Measurements from ENCODE around the gene ERCC4.

Gene ERCC4

DNA sequence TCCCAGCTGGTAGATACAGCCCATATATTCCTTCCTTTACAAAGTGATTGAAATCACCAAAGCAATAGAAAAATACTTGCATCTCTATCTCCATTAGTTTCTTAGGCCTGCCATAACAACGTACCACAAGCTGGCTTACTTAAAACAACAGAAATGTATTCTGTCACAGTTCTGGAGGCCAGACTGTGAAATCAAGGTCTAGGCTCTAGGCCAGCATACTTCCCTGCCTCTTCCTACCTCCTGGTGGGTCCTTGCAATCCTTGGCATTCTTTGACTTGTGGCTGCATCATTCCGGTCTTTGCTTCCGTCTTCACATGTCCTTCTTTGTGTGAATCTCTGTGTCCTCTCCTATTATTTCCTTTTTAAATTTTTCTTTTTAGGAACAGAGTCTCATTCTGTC lies 62.5 kb downstream of the ERCC4 start:
- H3K9me3 Mint-ChIP-seq (ENCODE audit: low read depth): no peaks in the 10 kb centered on the region
- no peak overlapping the region for H3K4me3 Mint-ChIP-seq
- H3K27ac Mint-ChIP-seq: no peak overlapping the region

DNA sequence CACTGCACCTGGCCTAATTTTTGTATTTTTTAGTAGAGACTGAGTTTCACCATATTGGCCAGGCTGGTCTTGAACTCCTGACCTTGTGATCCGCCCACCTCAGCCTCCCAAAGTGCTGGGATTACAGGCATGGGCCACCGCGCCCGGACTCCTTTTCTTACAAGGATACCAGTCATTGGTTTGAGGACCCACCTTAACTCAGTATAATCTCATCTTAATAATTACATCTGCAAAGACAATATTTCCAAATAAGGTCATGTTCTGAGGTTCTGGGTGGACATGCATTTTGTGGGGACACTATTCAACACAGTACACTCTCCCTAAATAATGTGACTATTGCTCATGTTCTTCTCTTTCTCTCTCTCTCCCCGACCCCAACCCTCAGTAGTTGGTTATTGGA lies 63.7 kb downstream of the ERCC4 start:
- Mint-ChIP-seq H3K27ac (no peak overlapping the region), H3K4me3 (no peak overlapping the region), H3K27me3 (peaks cover 6% of the 10 kb centered on the region), H3K9me3 (ENCODE audit: low read depth) (no peaks in the 10 kb centered on the region), H3K4me1 (ENCODE audit: low read depth) (no peaks in the 10 kb centered on the region), H3K36me3 (peaks cover 2% of the 10 kb centered on the region)

More for the DNA sequence above, 62.5 kb downstream of the ERCC4 start:
- H3K27me3 Mint-ChIP-seq: peaks cover 6% of the 10 kb centered on the region
- H3K36me3 Mint-ChIP-seq: peaks cover 2% of the 10 kb centered on the region
- H3K4me1 Mint-ChIP-seq (ENCODE audit: low read depth): no peaks in the 10 kb centered on the region

DNA sequence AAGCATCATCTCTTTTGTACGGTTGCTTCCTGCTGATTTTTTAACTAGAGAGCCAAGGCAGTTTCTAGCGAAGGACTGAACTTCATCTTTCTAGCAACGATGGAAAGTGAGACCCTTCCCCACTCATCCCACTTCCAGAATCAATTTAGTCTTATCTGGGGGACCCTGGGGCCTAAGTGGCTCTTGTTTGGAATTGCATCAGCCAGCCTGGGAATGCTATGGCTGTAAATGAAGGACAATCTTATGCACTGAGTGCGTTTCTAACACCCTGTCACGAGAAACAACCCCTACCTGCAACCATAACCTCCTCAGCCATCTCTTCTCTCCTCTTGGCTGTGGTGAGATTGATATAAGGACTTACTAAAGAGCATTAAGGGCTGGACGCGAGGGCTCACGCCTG lies 64.8 kb downstream of the ERCC4 start:
- Mint-ChIP-seq H3K9me3 (ENCODE audit: low read depth) (no peaks in the 10 kb centered on the region), H3K4me1 (ENCODE audit: low read depth) (no peaks in the 10 kb centered on the region), H3K4me3 (no peak overlapping the region), H3K36me3 (peaks cover under 1% of the 10 kb centered on the region), H3K27ac (no peak overlapping the region), H3K27me3 (peaks cover 6% of the 10 kb centered on the region)

DNA sequence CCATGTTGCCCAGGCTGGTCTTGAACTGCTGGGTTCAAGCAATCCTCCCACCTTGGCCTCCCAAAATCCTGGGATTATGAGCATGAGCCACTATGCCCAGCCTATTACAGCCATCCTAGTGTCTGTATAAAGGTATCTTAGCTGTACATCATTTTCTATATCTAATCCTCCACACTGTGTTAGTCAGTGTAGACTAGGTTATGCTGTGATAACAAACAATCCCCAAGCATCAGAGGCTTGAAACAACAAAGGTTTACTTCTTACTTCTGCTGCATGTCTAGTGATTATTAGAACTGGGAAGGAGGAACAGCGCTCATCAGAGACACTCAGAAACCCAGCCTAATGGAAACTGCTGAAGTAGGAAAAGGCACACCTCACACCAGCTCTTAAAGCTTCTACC lies 68.1 kb downstream of the ERCC4 start:
- Mint-ChIP-seq H3K4me1 (ENCODE audit: low read depth) (no peaks in the 10 kb centered on the region), H3K9me3 (ENCODE audit: low read depth) (no peaks in the 10 kb centered on the region), H3K27ac (no peak overlapping the region), H3K36me3 (no peaks in the 10 kb centered on the region), H3K4me3 (no peak overlapping the region), H3K27me3 (peaks cover 6% of the 10 kb centered on the region)

DNA sequence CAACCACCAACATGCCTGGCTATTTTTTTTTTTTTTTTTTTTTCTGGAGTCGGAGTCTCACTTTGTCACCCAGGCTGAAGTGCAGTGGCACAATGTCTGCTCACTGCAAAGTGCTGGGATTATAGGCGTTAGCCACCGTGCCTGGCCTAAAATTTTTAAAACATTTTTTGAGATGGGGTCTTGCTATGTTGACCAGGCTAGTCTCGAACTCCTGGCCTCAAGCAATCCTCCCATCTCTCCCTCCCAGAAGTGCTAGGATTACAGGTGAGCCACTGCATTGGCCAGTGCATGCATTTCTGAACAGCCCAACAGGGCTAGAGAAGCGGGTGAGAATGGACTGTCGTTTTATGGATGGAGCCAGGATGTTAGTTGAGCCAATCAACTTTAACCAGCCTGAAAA lies 72.4 kb downstream of the ERCC4 start:
- no peaks in the 10 kb centered on the region for H3K4me1 Mint-ChIP-seq (ENCODE audit: low read depth)
- no peaks in the 10 kb centered on the region for H3K9me3 Mint-ChIP-seq (ENCODE audit: low read depth)
- H3K4me3 Mint-ChIP-seq: no peak overlapping the region
- H3K27ac Mint-ChIP-seq: no peak overlapping the region
- no peaks in the 10 kb centered on the region for H3K27me3 Mint-ChIP-seq
- no peaks in the 10 kb centered on the region for H3K36me3 Mint-ChIP-seq

DNA sequence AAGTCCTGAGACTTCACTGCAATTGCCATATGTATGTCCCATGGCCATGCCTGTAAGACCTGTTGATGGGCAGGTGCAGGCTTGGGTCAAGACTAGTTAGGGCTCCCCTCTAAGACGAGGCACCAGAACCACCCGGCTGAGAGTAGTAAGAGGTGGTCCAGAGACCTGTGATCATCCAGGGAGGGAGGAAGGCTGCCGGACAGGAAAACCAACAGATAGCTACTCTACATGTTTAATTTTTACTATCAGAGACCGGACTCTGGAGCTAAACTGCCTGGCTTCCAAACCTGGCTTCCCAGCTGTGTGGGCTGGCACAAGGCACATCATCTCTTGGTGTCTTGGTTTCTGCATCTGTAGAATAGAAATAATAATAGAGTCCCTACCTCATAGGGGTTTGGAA lies 73.0 kb downstream of the ERCC4 start:
- no peaks in the 10 kb centered on the region for H3K9me3 Mint-ChIP-seq (ENCODE audit: low read depth)
- no peak overlapping the region for H3K27ac Mint-ChIP-seq
- H3K27me3 Mint-ChIP-seq: no peaks in the 10 kb centered on the region
- no peaks in the 10 kb centered on the region for H3K36me3 Mint-ChIP-seq
- H3K4me3 Mint-ChIP-seq: no peak overlapping the region
- H3K4me1 Mint-ChIP-seq (ENCODE audit: low read depth): peaks cover 3% of the 10 kb centered on the region

DNA sequence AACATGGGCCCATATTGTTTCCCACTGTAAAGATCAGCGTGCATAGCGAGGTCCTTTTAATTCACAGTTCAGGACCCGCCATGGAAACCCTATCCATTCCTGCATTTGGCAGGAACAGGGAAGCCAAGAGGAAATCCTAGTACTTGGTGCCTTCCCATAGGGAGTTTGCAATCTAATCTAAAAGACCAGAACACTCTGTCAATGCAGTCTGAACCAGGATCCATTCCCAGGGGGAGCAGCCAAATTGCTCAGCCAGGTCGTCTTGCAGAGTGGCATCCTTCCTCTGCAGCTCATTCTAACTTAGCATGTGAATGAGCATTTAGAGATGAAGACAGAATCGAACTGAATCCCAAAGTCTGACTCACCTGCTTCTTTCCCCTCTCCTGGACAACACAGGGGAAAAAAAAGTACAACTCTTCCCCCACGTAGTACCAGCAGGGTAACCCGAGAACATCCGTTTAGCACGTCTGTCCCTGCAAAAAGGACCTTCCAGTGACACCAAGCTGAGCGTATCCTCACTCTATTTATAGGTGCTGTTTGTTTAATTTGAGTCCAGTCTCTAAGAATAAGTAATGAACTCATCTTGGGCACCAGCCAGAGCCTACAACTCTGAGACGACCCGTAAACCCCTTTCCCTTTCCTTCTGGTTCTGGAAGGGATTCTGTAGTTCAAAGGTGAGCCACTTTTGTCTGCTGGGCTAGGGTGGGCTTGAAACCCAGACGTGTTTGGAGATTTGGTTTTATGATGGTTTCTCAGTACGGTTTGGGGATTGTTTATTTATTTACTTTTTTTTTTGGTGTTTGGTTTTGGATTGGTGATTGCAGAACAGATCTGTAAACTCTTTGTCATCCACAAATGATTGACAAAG lies 74.5 kb downstream of the ERCC4 start:
- Mint-ChIP-seq H3K4me1 (ENCODE audit: low read depth) (peaks cover 3% of the 10 kb centered on the region), H3K4me3 (no peak overlapping the region), H3K36me3 (no peaks in the 10 kb centered on the region), H3K27me3 (no peaks in the 10 kb centered on the region), H3K9me3 (ENCODE audit: low read depth) (no peaks in the 10 kb centered on the region), H3K27ac (no peak overlapping the region)

DNA sequence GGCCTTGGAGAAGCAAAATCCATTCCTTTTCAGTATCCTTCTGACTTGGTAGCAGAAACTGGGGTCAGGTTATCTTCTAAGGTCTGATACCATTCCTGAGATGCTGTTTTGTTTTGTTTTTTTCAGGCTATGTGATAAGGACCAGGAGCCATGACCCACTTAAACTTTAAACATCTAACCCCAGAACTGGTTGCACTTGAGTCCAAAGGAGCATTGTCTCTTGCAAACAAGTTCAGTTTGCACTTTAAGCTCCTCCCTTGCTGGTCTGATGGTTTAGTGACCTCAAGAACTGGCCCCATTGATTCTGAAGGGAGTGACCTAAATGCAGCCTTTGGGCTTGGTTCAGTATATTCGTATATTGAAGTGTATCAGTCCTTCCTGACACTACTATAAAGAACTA lies 75.2 kb downstream of the ERCC4 start:
- Mint-ChIP-seq H3K4me3 (no peak overlapping the region), H3K27ac (no peak overlapping the region), H3K9me3 (ENCODE audit: low read depth) (no peaks in the 10 kb centered on the region), H3K36me3 (no peaks in the 10 kb centered on the region), H3K4me1 (ENCODE audit: low read depth) (peaks cover 3% of the 10 kb centered on the region), H3K27me3 (no peaks in the 10 kb centered on the region)

DNA sequence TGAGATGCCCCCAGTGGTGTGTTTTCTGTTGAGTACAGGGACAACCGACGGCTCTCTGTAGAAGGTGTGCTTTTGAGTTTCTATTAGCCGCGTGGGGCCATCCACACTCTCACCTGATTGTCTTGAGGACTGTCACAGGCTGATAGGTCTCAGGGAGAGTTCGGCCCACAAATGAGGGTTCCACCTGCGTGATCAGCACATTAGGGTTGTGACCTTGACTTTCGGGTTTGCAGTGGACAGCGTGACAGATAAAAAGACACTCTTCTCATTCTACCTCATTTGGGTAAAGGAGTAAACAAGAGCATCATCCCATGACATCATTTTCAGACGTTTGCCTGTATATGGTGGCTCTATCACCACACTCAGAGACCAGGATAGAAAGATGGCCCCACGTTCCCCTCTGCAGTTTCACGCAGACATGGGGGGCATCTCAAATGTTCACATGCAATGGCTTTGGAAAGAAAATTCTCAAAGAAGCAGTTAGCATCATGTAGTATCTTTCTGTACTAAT lies 76.9 kb downstream of the ERCC4 start:
- Mint-ChIP-seq H3K4me3 (no peak overlapping the region), H3K36me3 (no peaks in the 10 kb centered on the region), H3K4me1 (ENCODE audit: low read depth) (peaks cover 3% of the 10 kb centered on the region), H3K9me3 (ENCODE audit: low read depth) (no peaks in the 10 kb centered on the region), H3K27me3 (peaks cover 3% of the 10 kb centered on the region), H3K27ac (no peak overlapping the region)

DNA sequence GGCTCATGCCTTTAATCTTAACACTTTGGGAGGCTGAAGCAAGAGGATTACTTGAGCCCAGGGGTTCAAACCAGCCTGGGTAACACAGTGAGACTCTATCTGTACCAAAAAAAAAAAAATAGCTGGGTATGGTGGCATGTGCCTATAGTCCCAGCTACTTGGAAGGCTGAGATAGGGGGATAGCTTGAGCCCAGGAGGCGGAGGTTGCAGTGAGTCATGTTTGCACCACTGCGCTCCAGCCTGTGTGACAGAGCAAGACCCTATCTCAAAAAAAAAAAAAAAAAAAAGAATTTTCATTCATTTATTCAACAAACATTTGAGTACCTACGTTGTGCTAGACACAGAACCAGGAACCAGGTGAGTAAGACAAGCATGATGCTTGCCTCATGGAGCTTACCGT lies 77.6 kb downstream of the ERCC4 start:
- H3K27ac Mint-ChIP-seq: peak overlapping the region; percentile 52
- no peak overlapping the region for H3K4me3 Mint-ChIP-seq

DNA sequence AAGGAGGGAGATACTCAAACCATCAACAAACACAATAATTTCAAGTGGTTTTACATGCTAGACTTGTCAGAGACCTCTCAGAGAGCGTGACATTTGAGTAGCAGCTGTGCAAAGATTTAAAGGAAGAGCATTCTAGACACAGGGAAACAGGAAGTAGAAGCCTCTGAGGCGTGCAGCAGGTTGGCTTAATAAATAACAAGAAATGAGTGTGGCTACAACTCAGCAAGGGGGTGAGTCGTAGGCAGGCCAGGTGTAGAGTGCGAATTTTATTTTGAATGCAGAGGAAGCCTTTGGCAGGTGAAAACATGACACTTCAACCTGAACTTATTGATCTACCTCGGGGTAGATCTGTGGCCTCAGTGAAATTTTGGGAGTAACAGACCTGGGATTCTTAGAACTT lies 78.0 kb downstream of the ERCC4 start:
- H3K4me1 Mint-ChIP-seq (ENCODE audit: low read depth): peaks cover 6% of the 10 kb centered on the region
- H3K27ac Mint-ChIP-seq: peak overlapping the region; percentile 52

More for the DNA sequence above, 77.6 kb downstream of the ERCC4 start:
- H3K27me3 Mint-ChIP-seq: peaks cover 9% of the 10 kb centered on the region
- H3K36me3 Mint-ChIP-seq: no peaks in the 10 kb centered on the region
- H3K9me3 Mint-ChIP-seq (ENCODE audit: low read depth): no peaks in the 10 kb centered on the region
- peaks cover 3% of the 10 kb centered on the region for H3K4me1 Mint-ChIP-seq (ENCODE audit: low read depth)

DNA sequence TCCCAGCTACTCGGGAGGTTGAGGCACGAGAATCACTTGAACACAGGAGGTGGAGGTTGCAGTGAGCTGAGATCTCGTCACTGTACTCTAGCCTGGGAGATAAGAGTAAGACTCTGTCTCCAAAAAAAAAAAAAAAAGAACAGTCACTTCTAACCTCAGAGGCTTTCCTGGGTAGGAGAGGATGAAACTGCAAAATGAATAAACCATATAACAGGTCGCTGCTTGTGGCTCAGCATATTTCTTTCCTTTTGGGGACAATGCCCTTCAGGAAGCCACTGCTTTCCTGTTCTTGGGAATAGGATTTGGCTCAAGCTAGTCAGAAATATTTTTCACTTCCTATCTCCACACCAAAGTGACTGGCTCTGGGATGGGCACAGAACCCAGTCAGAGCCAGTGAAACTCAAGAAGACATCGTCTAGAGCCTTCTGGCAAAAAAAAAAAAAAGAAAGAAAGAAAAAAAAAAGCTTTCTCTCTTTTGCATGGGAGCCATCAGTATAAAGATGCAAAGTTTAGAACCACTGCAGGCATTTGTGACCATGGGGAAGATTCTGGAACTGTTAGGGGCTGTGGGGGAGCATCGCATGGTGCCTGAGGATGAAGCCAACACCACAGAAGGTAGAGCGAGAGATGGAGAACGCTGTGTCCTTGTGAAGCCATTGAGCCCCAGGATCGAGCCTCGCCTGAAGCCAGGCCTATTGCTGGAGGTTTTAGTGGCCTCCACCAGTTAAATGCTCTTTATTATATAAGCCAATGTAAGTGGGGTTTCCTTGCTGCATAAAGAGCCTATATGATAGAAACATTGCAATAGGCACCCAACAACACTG lies 79.3 kb downstream of the ERCC4 start:
- Mint-ChIP-seq H3K4me1 (ENCODE audit: low read depth) (peaks cover 6% of the 10 kb centered on the region), H3K36me3 (no peaks in the 10 kb centered on the region), H3K27me3 (peaks cover 10% of the 10 kb centered on the region), H3K4me3 (no peak overlapping the region), H3K9me3 (ENCODE audit: low read depth) (no peaks in the 10 kb centered on the region), H3K27ac (no peak overlapping the region)

More for the DNA sequence above, 78.0 kb downstream of the ERCC4 start:
- Mint-ChIP-seq H3K4me3 (no peak overlapping the region), H3K36me3 (no peaks in the 10 kb centered on the region), H3K9me3 (ENCODE audit: low read depth) (no peaks in the 10 kb centered on the region), H3K27me3 (peaks cover 9% of the 10 kb centered on the region)

DNA sequence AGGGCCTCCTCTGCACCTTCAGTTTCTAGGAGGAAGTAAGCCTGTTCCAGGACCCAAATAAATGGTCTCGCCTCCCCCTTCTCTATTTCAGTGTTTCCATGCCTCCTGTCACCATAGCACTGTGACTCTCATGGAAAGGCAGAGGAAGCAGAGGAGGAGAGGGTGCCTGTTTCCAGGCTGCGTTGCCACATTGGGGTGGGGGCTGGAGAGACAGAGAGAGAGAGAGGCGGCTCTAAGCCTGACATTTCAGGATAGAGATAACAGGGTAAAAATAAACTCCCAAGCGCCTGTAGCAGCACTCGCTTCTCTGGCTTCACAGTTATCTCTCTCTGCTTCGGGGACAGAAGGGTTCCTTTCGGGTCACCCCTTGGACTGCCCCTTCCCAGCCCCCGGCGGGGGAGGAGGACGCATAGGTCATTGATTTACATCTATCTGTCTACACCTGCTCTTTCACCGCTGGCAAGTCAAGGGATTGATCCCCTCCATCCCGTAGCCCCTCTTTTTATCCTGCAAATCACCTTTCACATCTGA lies 80.0 kb downstream of the ERCC4 start:
- Mint-ChIP-seq H3K36me3 (no peaks in the 10 kb centered on the region), H3K27me3 (peaks cover 10% of the 10 kb centered on the region), H3K4me1 (ENCODE audit: low read depth) (peaks cover 6% of the 10 kb centered on the region), H3K4me3 (no peak overlapping the region), H3K9me3 (ENCODE audit: low read depth) (no peaks in the 10 kb centered on the region), H3K27ac (no peak overlapping the region)

DNA sequence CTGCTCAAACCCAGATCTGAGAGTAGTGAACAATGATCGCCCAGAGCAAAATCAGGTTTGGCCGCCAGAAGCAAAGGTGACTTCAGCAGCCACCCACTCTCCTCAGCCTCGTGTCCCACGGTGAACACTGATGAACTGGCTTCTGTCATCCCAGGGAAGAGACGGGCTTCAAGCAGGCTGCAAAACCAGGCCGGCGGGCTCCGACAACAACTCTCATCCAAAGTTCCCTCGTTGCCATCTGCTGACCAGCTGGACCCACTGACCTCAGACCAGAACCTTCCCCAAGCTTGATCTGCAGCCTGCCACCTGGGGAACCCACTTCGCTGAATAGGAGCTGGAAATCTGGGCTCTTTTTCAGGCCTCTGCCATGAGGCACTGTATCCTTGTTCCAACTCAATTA lies 81.6 kb downstream of the ERCC4 start:
- peaks cover 6% of the 10 kb centered on the region for H3K4me1 Mint-ChIP-seq (ENCODE audit: low read depth)
- no peak overlapping the region for H3K4me3 Mint-ChIP-seq

More for the DNA sequence above, 81.6 kb downstream of the ERCC4 start:
- Mint-ChIP-seq H3K36me3 (no peaks in the 10 kb centered on the region), H3K27ac (no peak overlapping the region), H3K27me3 (peaks cover 10% of the 10 kb centered on the region), H3K9me3 (ENCODE audit: low read depth) (no peaks in the 10 kb centered on the region)
